ENCODE results near the gene SLC4A5. TPM values are rescaled to one million over a fixed set of nuclear protein-coding genes. Genes with fewer than 3 reads are reported as not detected.

The SLC4A5 gene, protein sequence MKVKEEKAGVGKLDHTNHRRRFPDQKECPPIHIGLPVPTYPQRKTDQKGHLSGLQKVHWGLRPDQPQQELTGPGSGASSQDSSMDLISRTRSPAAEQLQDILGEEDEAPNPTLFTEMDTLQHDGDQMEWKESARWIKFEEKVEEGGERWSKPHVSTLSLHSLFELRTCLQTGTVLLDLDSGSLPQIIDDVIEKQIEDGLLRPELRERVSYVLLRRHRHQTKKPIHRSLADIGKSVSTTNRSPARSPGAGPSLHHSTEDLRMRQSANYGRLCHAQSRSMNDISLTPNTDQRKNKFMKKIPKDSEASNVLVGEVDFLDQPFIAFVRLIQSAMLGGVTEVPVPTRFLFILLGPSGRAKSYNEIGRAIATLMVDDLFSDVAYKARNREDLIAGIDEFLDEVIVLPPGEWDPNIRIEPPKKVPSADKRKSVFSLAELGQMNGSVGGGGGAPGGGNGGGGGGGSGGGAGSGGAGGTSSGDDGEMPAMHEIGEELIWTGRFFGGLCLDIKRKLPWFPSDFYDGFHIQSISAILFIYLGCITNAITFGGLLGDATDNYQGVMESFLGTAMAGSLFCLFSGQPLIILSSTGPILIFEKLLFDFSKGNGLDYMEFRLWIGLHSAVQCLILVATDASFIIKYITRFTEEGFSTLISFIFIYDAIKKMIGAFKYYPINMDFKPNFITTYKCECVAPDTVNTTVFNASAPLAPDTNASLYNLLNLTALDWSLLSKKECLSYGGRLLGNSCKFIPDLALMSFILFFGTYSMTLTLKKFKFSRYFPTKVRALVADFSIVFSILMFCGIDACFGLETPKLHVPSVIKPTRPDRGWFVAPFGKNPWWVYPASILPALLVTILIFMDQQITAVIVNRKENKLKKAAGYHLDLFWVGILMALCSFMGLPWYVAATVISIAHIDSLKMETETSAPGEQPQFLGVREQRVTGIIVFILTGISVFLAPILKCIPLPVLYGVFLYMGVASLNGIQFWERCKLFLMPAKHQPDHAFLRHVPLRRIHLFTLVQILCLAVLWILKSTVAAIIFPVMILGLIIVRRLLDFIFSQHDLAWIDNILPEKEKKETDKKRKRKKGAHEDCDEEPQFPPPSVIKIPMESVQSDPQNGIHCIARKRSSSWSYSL
- total RNA-seq = 0.89 and 1.2 TPM in 2 replicates

DNA sequence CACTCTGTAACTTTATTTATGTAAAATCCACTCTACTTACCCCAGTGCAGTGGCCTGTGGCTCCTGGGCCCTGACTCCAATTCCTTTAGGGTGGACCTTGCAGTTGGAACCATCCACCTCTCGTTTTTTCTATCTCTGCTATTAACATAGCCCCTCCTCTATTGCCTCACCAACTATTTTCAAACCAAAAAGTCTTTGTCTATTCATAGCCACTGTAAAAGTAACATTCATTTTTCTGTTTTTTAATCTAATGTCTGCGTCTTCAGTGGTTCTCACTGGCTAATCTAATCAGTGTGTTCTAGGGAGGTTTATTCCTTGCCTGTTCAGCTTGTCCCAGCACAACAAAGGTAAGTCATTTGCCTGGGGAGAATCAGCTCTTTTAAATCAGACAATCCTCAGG is at the start of gene SLC4A5:
TSS of gene SLC4A5 (minus strand) at position 101 of the 400 bp plus-strand sequence. CDS start 28,393 bp downstream, outside the sequence.
- no peak for DNase-seq (ENCODE audit: low read depth)

GRCh38 chr2:74392449-74392743 is 49.2 kb upstream of the SLC4A5 start:
- no peak for DNase-seq (ENCODE audit: low read depth)

GRCh38 chr2:74391580-74392448 is 48.6 kb upstream of the SLC4A5 start:
- peak; percentile 84 for DNase-seq (ENCODE audit: low read depth)

- peak; percentile 13 for DNase-seq (ENCODE audit: low read depth)
Measured at GRCh38 chr2:74391209-74391579, 48.0 kb upstream of the SLC4A5 start.

- DNase-seq (ENCODE audit: low read depth) = no peak
Measured at GRCh38 chr2:74390606-74391005, 47.4 kb upstream of the SLC4A5 start.

DNA sequence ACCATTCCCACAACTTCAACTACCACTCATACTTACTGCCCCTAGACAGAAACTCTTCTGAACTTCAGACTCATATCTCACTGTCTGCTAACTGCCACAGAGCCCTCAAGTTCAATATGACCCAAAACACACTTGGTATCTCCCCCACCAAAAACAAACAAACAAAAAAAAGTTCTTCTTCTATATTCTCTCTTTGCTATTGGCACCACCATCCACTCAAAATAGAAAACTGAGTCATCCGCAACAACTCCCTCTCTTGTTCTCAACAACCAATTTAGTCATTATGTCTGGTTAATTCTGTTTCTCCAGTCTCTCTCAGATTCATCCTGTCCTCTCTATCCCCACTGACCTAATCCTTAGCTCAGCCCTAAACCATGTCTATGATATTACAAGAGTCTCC is 44.1 kb upstream of the SLC4A5 start:
- DNase-seq (ENCODE audit: low read depth) = no peak

- no peak for DNase-seq (ENCODE audit: low read depth)
Measured at GRCh38 chr2:74385396-74385795, 42.2 kb upstream of the SLC4A5 start.

DNA sequence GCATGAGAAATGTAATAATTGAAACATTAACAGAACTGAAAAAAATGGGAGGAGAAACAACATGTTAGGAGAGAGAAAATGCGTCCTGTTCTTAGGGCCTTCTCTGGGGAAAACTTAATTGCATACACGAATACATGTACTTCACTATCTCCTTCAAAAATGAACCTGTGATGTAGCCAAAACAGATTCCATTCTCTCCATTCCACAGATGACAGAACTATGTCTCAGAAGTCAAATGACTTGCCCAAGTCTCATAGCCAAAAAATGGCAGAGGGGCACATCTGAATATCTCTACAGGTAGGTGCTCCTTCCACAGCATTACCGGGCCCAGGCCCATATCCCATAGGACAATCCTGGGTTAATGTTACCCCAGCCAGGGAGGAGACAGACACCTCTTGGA is 40.8 kb upstream of the SLC4A5 start:
- no peak for DNase-seq (ENCODE audit: low read depth)

- peak; percentile 30 for DNase-seq (ENCODE audit: low read depth)
Measured at GRCh38 chr2:74383254-74383653, 40.0 kb upstream of the SLC4A5 start.

- DNase-seq (ENCODE audit: low read depth) = no peak
Measured at GRCh38 chr2:74381751-74382150, 38.5 kb upstream of the SLC4A5 start.

GRCh38 chr2:74379851-74380789 is 36.9 kb upstream of the SLC4A5 start, which contains the start of gene DCTN1:
Gene DCTN1 (minus strand): TSS chr2:74380311. CDS start chr2:74380037, 274 bp downstream.
- peak; percentile 41 for DNase-seq (ENCODE audit: low read depth)

DNA sequence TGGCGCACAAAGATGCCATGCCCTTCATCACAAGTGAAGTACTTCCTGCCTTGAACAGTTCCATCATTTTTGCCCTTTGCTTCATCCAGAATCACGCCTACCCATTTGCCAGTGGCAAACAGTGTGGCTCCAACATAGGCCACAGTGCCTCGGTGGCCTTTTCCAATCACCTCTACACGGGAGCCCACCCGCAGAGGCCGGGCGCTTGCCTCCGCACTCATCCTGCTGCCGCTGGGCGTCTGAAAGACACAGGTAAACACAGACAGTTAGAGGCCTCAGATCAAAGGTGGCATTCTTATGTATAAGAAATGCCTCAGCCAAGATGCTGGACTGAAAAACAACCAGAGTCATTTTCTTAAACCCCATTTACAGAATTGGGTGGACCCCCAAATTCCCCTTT is 34.8 kb upstream of the SLC4A5 start:
- no peak for DNase-seq (ENCODE audit: low read depth)

DNA sequence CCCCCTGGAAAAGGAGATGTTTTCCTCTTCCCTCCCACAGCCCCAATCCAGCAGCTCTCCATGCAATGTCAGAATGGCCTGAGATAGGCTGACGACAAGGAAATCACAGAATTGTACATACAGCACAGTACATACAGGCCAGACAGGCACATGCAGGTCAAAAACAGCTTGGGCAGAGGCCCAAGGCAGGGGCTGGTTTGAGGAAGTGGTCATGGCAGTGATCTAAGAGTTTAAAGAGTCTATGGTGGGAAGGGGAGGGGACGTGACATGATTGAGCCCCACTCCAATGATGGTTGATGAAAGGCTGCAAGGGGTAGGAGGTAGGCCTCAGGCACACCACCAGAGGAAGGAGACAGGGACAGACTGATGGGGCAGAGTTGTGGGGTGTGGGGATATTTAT is 32.6 kb upstream of the SLC4A5 start:
- no peak for DNase-seq (ENCODE audit: low read depth)

- DNase-seq (ENCODE audit: low read depth) = peak; percentile 71
Measured at GRCh38 chr2:74374509-74375205, 31.4 kb upstream of the SLC4A5 start.

GRCh38 chr2:74373985-74374384 is 30.8 kb upstream of the SLC4A5 start:
- DNase-seq (ENCODE audit: low read depth) = no peak

GRCh38 chr2:74373221-74373676 is 30.0 kb upstream of the SLC4A5 start:
- no peak for DNase-seq (ENCODE audit: low read depth)

GRCh38 chr2:74372674-74373073 is 29.5 kb upstream of the SLC4A5 start:
- DNase-seq (ENCODE audit: low read depth) = no peak

DNA sequence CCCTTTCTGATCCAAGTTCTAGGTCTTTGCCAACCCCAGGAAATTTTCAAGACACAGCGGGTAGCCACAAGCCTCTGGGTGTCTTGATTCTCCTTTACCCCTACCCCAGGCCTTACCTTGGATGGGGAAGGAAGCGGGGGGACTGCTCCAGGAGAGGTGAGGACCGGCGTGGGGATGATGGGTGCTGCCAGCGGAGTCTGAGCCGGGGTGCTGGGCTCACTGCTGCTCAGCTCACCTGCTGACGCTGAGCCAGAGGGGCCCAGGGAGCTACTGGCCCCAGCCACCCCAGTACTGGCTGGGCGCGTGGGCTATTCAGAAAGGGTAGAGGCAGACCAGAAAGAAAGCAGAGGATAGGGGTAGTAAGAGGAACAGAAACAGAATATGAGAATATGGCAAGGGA is 28.2 kb upstream of the SLC4A5 start:
- DNase-seq (ENCODE audit: low read depth) = no peak

- DNase-seq (ENCODE audit: low read depth) = no peak
Measured at GRCh38 chr2:74369976-74370375, 26.8 kb upstream of the SLC4A5 start.

- no peak for DNase-seq (ENCODE audit: low read depth)
Measured at GRCh38 chr2:74368499-74368898, 25.3 kb upstream of the SLC4A5 start.
